ENCODE measurements around the gene CLIP2. TPM values are rescaled to one million over a fixed set of nuclear protein-coding genes. Genes with fewer than 3 reads are reported as not detected.
"Not testable (repeated sequence)": the region's sequence is repeated elsewhere in the genome, so short reads cannot be mapped to it uniquely, and the experiment has no call there.

Gene CLIP2
- total RNA-seq, 1 donor from 2014 or later: 7.4 TPM

- H3K4me3 ChIP-seq: no peak overlapping the region
- no peak overlapping the region for H3K27ac ChIP-seq (replicated peaks)
- H3K36me3 ChIP-seq: peaks cover 49% of the 10 kb centered on the region
- DNase-seq: no peak
- intact Hi-C loops (cut with micrococcal nuclease): loop anchor here (5.0 kb wide), 1 partner anchor 191 kb away; no protein-coding TSS in a partner anchor
- TF ChIP-seq CTCF (IDR thresholded peaks at IDR 0.05; ENCODE audit: borderline replicate concordance): no peak
- H3K4me1 ChIP-seq: peaks cover 13% of the 10 kb centered on the region
- H3K9me3 ChIP-seq (replicated peaks): no peaks in the 10 kb centered on the region
- no peaks in the 10 kb centered on the region for H3K27me3 ChIP-seq (ENCODE audit: low read depth)
These were observed 109.2 kb downstream of the CLIP2 start for GRCh38 chr7:74398426-74398825.

- Histone ChIP-seq H3K36me3 (peaks cover 54% of the 10 kb centered on the region), H3K4me1 (peaks cover 8% of the 10 kb centered on the region), H3K27me3 (ENCODE audit: low read depth) (no peaks in the 10 kb centered on the region), H3K4me3 (no peak overlapping the region), H3K9me3 (replicated peaks) (no peaks in the 10 kb centered on the region), H3K27ac (replicated peaks) (no peak overlapping the region)
- intact Hi-C loops (cut with micrococcal nuclease): loop anchor here (5.0 kb wide), 1 partner anchor 192 kb away; no protein-coding TSS in a partner anchor
- no peak for TF ChIP-seq CTCF (IDR thresholded peaks at IDR 0.05; ENCODE audit: borderline replicate concordance)
- no peak for DNase-seq
These were observed 109.8 kb downstream of the CLIP2 start for GRCh38 chr7:74399006-74399405.

GRCh38 chr7:74400420-74401136 is 111.4 kb downstream of the CLIP2 start:
- TF ChIP-seq CTCF (IDR thresholded peaks at IDR 0.05; ENCODE audit: borderline replicate concordance): no peak
- no peak overlapping the region for H3K4me3 ChIP-seq

GRCh38 chr7:74401137-74401859 is 112.1 kb downstream of the CLIP2 start:
- peaks cover 51% of the 10 kb centered on the region for H3K36me3 ChIP-seq
- peaks cover 5% of the 10 kb centered on the region for H3K27me3 ChIP-seq (ENCODE audit: low read depth)
- no peaks in the 10 kb centered on the region for H3K9me3 ChIP-seq (replicated peaks)
- peak; percentile 99 for TF ChIP-seq CTCF (IDR thresholded peaks at IDR 0.05; ENCODE audit: borderline replicate concordance)
- H3K27ac ChIP-seq (replicated peaks): no peak overlapping the region
- no peaks in the 10 kb centered on the region for H3K4me1 ChIP-seq
- intact Hi-C loops (cut with micrococcal nuclease): no loop called here
- DNase-seq: peak; percentile 63
- H3K4me3 ChIP-seq: no peak overlapping the region

More at GRCh38 chr7:74400420-74401136, 111.4 kb downstream of the CLIP2 start:
- no peak for DNase-seq
- H3K36me3 ChIP-seq: peaks cover 57% of the 10 kb centered on the region
- no peaks in the 10 kb centered on the region for H3K9me3 ChIP-seq (replicated peaks)
- intact Hi-C loops (cut with micrococcal nuclease): no loop called here
- H3K27me3 ChIP-seq (ENCODE audit: low read depth): no peaks in the 10 kb centered on the region
- H3K27ac ChIP-seq (replicated peaks): no peak overlapping the region
- H3K4me1 ChIP-seq: no peaks in the 10 kb centered on the region

- DNase-seq; H3K27ac ChIP-seq (replicated peaks); H3K4me3 ChIP-seq; intact Hi-C loops (cut with micrococcal nuclease); H3K4me1 ChIP-seq; H3K9me3 ChIP-seq (replicated peaks); H3K27me3 ChIP-seq (ENCODE audit: low read depth): not testable (repeated sequence)
- peaks cover 37% of the 10 kb centered on the region for H3K36me3 ChIP-seq
These were observed 113.5 kb downstream of the CLIP2 start for GRCh38 chr7:74402668-74403067.
